Panc1 (cell line): Measurements from ENCODE around the gene WNT7B. TPM values are rescaled to one million over a fixed set of nuclear protein-coding genes. Genes with fewer than 3 reads are reported as not detected.

Experiments
- ATAC-seq: fragments of 200-7000 bp; cut with Tn5 transposase; 2 replicates; pipeline ENCODE4 v1.9.1; 2020; ENCODE audit warnings: mild to moderate bottlenecking, moderate library complexity
- BruUV-seq: library from RNA; stranded (reverse); fragments of 400-500 nt; replicated peaks from 2 replicates; lab custom pipeline; 2021; lab: Mats Ljungman, UMichigan
- CTCF ChIA-PET: fragments of 300-600 bp; sonication (Branson Sonifier 250); formaldehyde crosslinking; loops from one replicate; lab custom pipeline; 2022; ENCODE audit warnings: antibody characterized with exemption; lab: Charles Lee
- POLR2A ChIA-PET: fragments of 300-600 bp; sonication (Branson Sonifier 250); formaldehyde crosslinking; loops from one replicate; lab custom pipeline; 2022; ENCODE audit warnings: antibody characterized with exemption; lab: Charles Lee
- DNase-seq: peaks from one replicate; pipeline ENCODE4 v3.0.0-alpha.2; 2010; ENCODE audit warnings: low read depth, low spot score
- H3K27ac ChIP-seq: 2 replicates; pipeline ENCODE4 v1.5.1; 2011; ENCODE audit warnings: mild to moderate bottlenecking, low read length, inconsistent platforms
- H3K27me3 ChIP-seq: fragments of 200-500 bp; sonication (Bioruptor generic); 2 replicates; pipeline ENCODE4 v1.6.0; 2014; ENCODE audit warnings: low read length, inconsistent platforms; ENCODE audit not compliant: control insufficient read depth, insufficient read depth
- H3K36me3 ChIP-seq: fragments of 200-500 bp; sonication (Bioruptor generic); 2 replicates; pipeline ENCODE4 v1.5.1; 2014; ENCODE audit warnings: inconsistent platforms, mild to moderate bottlenecking, low read length, moderate library complexity; ENCODE audit not compliant: control insufficient read depth, insufficient read depth
- H3K4me1 ChIP-seq: 2 replicates; pipeline ENCODE4 v1.5.1; 2011; ENCODE audit warnings: inconsistent platforms, mild to moderate bottlenecking, low read length, moderate library complexity; ENCODE audit not compliant: control insufficient read depth, insufficient read depth
- H3K4me3 ChIP-seq, 2 experiments: 2 replicates each; pipeline ENCODE4 v1.5.1; 2011 to 2012; ENCODE audit warnings: low read depth in 2 of 2, low read length in 2 of 2, mild to moderate bottlenecking in 2 of 2, inconsistent platforms in 1 of 2, moderate library complexity in 1 of 2
- H3K9me3 ChIP-seq: fragments of 200-500 bp; sonication (Bioruptor generic); 2 replicates; pipeline ENCODE4 v1.5.1; 2014; ENCODE audit warnings: low read depth, mild to moderate bottlenecking, inconsistent platforms, low read length, moderate library complexity; ENCODE audit not compliant: control insufficient read depth, insufficient read depth
- CTCF ChIP-seq: fragments of 450-650 bp; IDR thresholded peaks from 2 replicates; pipeline ENCODE4 v1.5.1; 2017; ENCODE audit warnings: mild to moderate bottlenecking
- POLR2AphosphoS5 ChIP-seq: IDR thresholded peaks from 2 replicates; pipeline ENCODE4 v1.6.1; 2012; ENCODE audit warnings: mild to moderate bottlenecking, low read depth, low read length, moderate library complexity
- REST ChIP-seq, 2 experiments: IDR thresholded peaks; 2 replicates each; pipeline ENCODE4 v1.6.1; 2011 to 2012; ENCODE audit warnings: low read depth in 2 of 2, control low read depth in 1 of 2, low read length in 1 of 2, mild to moderate bottlenecking in 1 of 2, moderate library complexity in 1 of 2; ENCODE audit not compliant: insufficient read depth in 1 of 2
- SIN3A ChIP-seq: IDR thresholded peaks from 2 replicates; pipeline ENCODE4 v1.6.1; 2012; ENCODE audit warnings: low read depth, mild to moderate bottlenecking, low read length, moderate library complexity, borderline replicate concordance; ENCODE audit not compliant: insufficient read depth
- TCF7L2 ChIP-seq: IDR thresholded peaks from 2 replicates; pipeline ENCODE4 v1.6.1; 2011; ENCODE audit warnings: mild to moderate bottlenecking, low read depth, low read length, inconsistent platforms
- in situ Hi-C: cut with HindIII; loops from 2 replicates; pipeline ENCODE4 v1.10.0; 2016; ENCODE audit warnings: low sequenced_read_pairs, low pct_unique_long_range_greater_than_20kb
- intact Hi-C: fragments of 100-400 bp; cut with micrococcal nuclease; formaldehyde crosslinking; loops from one replicate; pipeline ENCODE4 v1.10.0; 2022; ENCODE audit not compliant: unreplicated experiment
- total RNA-seq: library from RNA; stranded (reverse); gene quantifications from one replicate; pipeline ENCODE4 v1.2.1, GENCODE V29; 2021; ENCODE audit not compliant: unreplicated experiment

The WNT7B gene
- total RNA-seq, 1 experiment from 2014 or later: 52.1 TPM

GRCh38 chr22:45948081-45948648, 28.8 kb downstream of the WNT7B start:
- Histone ChIP-seq H3K4me3 (no peak overlapping the region), H3K9me3 (no peaks in the 10 kb centered on the region), H3K36me3 (no peaks in the 10 kb centered on the region), H3K4me1 (peaks cover 54% of the 10 kb centered on the region), H3K27ac (peak overlapping the region; percentile 61), H3K27me3 (no peaks in the 10 kb centered on the region)
- POLR2A ChIA-PET: no interaction called here
- CTCF ChIA-PET: interaction anchor here (0.7 kb wide), 1 partner anchor 18 kb away, joined by 14 read pairs; no protein-coding TSS in a partner anchor
- intact Hi-C loops: no loop called here
- DNase-seq: no peak
- no peak for TF ChIP-seq CTCF
- TF ChIP-seq POLR2AphosphoS5: no peak
- no TSS peak for BruUV-seq
- ATAC-seq: peak; percentile 39; the same call in 1 of the 2 replicates
- in situ Hi-C loops: no loop called here

GRCh38 chr22:45946805-45947600, 30.0 kb downstream of the WNT7B start:
- DNase-seq: no peak
- peak; percentile 11; the same call in 1 of the 2 replicates for ATAC-seq
- H3K36me3 ChIP-seq: no peaks in the 10 kb centered on the region
- no peak for TF ChIP-seq POLR2AphosphoS5
- no peak for TF ChIP-seq SIN3A
- TF ChIP-seq TCF7L2: no peak
- TF ChIP-seq CTCF: no peak
- TF ChIP-seq REST (IDR thresholded peaks at IDR 0.05; ENCODE audit: insufficient read depth in 1 of 2, low read depth in 2 of 2, low read length in 1 of 2): no peak
- H3K27me3 ChIP-seq: no peaks in the 10 kb centered on the region
- H3K9me3 ChIP-seq: no peaks in the 10 kb centered on the region
- POLR2A ChIA-PET: no interaction called here
- H3K4me1 ChIP-seq: peaks cover 56% of the 10 kb centered on the region
- H3K4me3 ChIP-seq: no peak overlapping the region
- CTCF ChIA-PET: interaction anchor here (0.8 kb wide), 1 partner anchor 9 kb away, joined by 3 read pairs; no protein-coding TSS in a partner anchor
- H3K27ac ChIP-seq: peak overlapping the region; percentile 61
- intact Hi-C loops (no loop called here), in situ Hi-C loops (no loop called here)
- BruUV-seq: no TSS peak
